Erythroblast (primary cell): ENCODE results near the gene COL6A1.
"Not testable (repeated sequence)": the region's sequence is repeated elsewhere in the genome, so short reads cannot be mapped to it uniquely, and the experiment has no call there.

Experiments
- DNase-seq, 2 experiments: peaks; one replicate each; lab custom pipeline; 2025; lab: John Stamatoyannopoulos, UW
- GATA1 ChIP-seq: IDR thresholded peaks from 2 replicates; pipeline ENCODE4 v1.6.1; 2011; ENCODE audit warnings: low read depth, mild to moderate bottlenecking, control low read depth, low read length, moderate library complexity
- POLR2A ChIP-seq: IDR thresholded peaks from 2 replicates; pipeline ENCODE4 v1.6.1; 2011; ENCODE audit warnings: mild to moderate bottlenecking, low read length

COL6A1 gene

DNA sequence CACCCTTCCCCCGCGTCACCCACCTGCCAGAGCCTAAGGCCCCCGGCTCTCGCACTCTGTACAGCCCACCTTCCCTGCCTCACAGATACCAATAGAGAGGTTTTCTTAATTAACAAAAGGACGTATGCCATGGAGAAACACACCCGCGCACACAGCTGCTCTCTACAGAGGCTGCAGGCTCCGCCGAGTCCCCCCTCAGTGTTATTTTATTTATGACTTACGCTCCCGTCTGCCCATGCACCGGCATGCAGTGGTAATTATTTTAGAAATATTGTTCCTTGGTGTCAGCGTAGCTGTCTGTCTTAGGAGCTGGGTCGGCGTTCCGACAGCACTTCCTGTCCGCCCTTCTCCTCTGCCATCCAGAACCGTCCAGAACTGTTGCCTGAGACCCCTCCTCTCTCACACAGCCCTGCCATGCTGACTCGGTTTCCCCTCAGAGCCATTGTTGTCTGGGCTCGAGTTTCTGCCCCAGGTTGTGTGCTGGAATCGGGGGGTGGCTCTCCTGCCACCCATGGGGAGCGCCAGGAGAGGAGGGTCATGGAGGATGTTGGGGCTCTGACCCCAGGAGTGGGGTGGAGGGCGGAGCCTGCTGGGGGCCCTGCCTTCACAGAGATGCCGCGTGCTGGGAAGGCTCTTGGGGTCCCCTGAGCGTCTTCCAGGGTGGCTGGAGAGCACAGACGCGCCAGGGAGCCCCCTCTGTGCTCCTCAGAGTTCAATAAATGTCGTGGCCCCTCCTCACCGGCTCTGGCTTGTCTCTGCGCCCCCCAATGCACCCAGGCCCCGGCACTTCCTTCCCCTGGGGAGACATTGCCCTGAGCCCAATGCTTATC lies 39.6 kb upstream of the COL6A1 start:
- no peak for DNase-seq
- TF ChIP-seq POLR2A (no peak), GATA1 (no peak)

DNA sequence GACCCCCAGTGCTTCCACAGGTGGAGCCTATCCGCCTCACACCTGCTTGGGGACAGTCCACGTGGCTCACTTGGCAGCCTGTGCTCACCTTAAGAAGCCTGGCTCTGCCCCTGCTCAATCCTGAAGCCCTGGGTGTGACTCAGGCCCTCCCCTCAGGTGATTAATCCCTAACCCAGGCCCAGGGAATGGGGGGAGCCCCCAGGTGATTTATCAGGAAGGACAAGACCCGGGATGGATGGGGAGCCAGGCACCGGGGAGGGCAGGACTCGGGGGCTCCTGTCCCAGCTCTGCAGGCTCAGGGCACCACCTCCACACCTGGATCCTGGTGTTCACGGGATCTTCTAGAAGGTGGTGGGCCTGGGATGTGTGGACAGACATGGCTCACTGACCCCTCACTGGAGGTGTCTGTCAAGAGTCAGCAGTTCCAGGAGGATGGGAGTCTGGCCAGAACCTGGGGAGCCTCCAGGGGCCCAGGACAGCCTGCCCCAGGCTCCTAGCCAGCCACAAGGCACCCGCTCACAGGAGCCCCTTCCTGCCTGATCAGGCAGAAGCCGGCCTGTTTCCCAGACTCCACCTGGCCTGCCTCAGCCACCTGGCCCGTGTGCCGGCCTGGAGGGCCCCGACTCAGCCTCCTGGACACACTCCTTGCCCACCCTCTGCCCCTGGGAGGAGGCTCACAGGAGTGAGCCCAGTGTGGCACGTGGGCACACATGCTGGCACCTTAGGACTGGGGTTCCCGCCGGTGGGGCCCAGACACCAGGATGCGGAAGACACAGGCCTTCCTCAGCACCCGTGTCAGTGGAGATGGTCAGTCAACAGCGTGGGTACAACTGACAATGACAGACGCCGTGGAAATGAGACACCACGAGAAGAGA lies 38.6 kb upstream of the COL6A1 start:
- DNase-seq = no peak

DNA sequence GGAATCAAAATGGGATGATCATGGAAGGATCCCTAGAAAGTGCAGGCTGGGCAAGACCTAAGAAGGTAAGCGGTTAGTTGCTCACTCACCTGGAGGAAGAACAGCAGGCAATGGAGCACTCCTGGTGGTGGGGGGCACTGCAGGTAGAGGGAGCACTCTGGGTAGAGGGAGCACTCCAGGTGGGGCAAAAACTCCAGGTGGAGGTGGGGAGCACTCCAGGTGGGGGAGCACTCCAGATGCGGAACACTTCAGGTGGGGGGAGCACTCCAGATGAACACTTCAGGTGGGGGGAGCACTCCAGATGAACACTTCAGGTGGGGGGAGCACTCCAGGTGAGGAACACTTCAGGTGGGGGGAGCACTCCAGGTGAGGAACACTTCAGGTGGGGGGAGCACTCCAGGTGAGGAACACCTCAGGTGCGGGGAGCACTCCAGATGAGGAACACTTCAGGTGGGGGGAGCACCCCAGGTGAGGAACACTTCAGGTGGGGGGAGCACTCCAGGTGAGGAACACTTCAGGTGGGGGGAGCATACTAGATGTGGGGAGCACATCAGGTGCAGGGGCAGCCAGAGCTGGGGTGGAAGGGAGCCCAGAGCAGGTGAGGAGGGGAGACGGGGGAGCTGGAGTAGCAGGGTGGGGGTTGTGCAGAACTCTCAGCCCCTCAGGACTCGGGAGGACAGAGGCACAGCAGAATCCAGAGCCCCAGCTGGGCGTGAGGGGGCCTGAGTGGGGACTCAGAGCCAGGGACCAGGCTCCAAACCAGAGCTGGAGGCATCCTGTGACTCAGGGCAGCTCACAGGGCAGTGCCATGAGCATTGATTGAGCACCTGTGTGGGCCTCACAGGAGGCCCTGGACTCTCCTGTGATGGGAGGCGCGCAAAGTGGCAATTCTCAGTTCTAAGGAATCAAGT lies 37.7 kb upstream of the COL6A1 start:
- TF ChIP-seq POLR2A = no peak
- no peak for TF ChIP-seq GATA1
- no peak for DNase-seq

More for the DNA sequence above, 38.6 kb upstream of the COL6A1 start:
- TF ChIP-seq POLR2A = no peak
- TF ChIP-seq GATA1 = no peak

DNA sequence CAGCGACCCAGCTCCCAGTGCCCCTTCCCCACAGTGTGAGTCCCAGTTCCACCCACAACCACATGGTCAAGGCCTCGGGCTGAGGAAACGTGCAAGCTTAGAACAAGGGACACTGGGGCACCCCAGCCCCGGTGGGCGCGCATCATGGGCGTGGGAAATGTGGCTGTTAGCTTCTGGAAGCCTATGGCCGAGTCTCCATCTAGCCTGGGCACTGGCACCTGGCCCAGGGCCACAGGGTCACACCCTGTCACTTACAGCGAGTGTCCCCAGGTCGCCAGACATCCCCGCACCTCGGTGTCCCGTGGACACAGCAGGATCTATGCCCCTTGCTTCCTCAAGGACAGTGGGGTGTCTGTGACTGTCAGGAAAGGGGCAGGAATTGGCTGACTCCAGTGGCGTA lies 37.0 kb upstream of the COL6A1 start:
- DNase-seq = no peak
- TF ChIP-seq GATA1 = no peak
- TF ChIP-seq POLR2A = no peak

DNA sequence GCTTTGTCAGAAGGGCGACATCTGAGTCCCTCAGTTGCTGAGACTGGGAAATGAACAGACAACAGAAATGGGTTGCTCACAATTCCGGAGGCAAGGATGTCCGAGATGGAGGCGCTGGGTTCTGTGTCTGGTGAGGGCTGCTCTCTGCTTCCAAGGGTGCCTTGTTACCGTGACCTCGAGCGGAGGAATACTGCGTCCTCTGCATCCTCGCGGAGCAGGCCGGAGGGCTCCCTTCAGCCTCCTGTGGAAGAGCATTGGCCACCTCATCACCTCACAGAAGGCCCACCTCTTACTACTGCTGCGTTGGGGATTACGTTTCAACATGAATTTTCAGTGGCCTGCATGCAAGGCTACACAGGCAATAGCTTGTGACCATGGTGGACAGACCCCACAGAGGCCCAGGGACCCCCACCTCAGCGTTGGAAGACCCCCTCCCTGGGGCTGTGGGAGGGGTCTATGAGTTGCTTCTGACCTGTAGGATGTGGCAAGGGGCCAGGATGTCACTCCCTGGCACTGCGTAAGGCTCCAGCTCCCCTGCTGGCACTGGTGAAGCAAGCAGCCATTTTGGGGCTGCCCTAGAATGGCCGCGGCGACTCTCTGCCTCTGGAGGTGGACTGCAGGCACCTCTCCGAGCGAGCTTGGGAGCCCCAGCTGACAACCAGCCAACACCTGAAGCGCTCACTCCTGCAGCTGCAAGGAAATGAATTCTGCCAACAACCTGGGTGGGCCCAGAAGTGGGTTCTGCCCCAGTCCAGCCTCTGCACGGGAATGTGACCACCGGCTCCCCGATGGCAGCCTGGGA lies 36.3 kb upstream of the COL6A1 start:
- TF ChIP-seq POLR2A (no peak), GATA1 (no peak)
- DNase-seq = no peak

DNA sequence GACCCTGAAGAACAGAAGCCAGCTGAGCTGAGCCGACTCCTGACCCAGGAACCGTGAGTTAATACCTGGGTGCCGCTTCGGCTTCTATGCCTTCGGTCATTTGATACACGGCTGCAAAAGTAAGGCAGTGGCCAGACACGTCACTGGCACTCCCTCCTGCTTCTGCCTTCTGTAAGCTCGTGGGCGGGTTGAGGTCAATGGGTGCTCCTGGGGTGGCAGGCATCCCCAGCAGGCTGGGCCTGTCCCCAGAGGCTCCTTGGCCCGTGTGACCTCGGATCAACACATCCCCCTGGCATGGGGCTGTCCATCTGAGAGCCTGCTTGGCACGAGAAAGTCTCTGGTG lies 35.7 kb upstream of the COL6A1 start:
- no peak for DNase-seq
- TF ChIP-seq POLR2A (no peak), GATA1 (no peak)

DNA sequence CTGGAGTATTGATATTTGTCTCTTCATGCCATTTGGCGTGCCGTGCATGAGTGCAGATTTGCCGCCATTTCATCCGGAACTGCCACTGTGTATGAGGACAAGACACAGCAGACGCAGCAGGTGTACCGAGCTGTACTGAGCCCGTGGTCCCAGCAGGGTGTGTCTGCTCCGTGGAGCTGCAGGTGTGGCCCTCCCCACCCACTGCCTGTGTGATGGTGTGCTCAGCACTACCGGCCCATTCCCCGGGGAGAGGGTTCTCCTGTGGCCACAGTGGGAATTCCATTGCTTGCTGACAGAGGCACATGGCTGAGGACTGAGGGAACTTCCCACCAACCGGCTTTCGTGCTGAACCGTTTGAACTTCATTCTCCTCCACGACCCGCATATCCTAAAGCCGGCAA lies 34.3 kb upstream of the COL6A1 start:
- TF ChIP-seq GATA1 (no peak), POLR2A (no peak)
- no peak for DNase-seq

DNA sequence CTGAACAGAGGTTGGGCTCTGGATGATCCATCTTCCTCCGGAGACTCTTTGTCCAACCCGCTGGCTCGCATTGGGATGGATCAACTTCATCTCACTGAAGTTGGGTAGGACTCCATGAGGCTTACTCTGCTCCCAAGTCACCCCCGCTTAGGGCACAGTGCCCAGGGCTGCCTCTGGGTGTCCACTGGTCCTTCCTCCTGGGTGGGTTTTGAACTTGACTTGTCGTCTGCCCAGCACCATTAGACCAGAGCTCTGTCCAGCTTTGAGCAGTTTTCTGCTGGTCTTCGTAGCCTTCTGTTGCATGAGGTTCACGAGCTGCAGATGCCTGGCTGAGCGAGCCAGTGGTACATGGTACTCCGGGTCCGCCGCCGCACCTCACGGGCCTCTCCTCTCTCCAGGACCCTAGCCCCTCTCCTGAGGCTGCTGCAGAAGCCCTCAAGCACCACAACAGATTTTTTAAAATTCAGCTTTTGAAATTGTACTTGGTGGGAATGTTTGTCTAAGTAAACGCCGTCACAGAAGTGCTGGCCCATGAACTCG lies 33.8 kb upstream of the COL6A1 start:
- no peak for DNase-seq
- TF ChIP-seq POLR2A (no peak), GATA1 (no peak)

DNA sequence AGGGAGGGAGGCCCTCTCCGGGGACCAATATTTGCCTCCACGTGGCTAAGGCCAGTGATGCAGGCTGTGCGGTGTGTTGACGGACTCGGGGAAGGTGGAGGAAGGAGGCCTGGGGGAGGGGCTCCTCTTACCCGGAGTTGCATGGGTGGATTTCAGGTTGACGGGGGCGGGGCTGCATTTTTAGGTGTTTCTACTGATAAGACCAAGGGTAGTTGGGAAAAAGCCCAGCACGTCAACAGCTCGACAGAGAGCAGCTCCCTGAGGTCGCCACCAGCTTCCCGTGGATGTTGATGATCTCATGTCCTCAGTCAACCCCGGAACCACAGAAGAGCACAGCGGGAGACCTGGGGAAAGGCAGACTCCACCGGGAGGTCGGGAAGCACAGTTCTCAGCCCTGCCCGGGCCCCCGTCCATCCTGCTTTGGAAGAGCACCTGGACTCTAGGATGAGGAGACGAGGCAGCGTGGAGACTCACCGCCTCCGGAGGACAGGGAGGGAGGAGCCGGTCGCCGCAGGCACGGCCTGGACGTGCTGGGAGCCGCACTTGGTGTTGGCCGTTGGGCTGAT lies 32.9 kb upstream of the COL6A1 start:
- TF ChIP-seq POLR2A = no peak
- no peak for TF ChIP-seq GATA1
- DNase-seq = no peak

DNA sequence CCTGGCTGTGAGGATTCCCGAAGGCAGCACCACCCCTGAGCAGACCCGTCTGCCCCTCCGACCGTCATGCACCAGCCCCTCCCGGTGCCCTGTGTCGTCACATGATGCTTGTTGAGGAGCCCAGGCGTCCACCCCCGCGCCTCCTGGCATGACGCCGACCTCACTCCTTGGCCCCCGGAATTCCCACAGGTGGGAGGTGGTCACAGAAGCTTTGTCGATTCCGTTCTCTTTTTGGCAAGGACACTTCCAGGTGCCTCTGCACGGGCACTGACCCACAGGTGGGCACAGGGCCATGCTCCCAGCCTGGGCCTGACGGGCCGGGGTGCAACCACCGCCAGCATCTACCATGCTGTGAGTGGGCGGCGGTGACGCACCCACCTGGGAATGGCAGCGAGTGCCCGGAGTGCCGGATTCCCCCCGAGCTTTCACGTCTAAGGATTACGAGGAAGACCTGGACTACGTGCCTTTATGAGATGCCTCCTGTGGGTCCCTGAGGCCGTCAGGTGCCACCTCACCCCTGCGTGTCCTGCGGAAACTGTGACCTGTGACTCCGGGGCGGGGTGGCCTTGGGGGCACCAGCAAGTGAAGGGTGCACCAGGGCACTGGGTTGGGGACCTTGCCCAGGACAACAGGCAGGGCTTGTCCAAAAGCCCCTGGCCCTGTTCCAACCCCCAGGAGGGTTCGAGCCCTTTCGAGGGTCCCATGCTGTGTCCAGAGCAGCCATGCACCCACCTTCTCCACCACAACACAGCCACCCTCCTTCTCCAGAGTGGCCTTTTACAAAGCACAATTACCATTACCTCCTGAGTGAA lies 31.4 kb upstream of the COL6A1 start:
- no peak for DNase-seq
- TF ChIP-seq GATA1 = no peak
- no peak for TF ChIP-seq POLR2A

DNA sequence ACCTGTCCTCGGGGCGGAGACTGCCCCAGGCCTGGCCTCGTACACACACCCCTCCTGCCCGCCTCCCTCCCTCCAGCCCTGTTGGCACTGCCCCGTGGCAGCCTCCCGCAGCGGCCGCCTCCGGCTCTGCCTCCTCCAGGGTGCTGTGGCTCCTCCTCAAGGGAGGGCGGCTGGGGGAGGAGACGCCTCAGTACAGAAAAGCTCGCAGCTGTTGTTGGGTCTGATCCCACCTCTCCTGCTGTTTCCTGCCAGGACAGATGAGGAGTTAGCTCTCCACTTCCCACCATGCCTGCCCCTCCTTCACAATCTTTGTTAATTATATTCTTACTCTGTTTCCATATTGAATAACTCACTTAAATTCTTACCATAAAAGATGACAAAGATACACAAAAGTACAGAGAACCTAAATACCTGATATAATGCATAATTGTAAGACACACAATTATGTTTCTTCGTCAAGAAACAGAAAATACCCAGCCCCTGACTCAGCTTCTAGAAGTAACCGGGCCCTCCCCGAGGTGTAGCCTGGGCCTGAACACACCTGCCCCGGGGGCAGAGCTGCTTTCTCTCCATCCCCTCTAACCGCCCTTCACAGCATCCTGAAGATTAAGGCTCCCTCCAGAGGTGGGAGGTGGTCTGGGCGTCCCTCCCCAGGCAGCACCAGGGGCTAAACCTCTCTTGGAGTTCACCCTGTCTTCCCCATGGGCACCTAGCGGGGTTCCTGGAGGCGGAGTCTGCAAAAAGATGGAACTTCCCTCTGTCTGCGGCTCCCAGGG lies 30.6 kb upstream of the COL6A1 start:
- TF ChIP-seq GATA1 (no peak), POLR2A (no peak)
- DNase-seq = no peak

DNA sequence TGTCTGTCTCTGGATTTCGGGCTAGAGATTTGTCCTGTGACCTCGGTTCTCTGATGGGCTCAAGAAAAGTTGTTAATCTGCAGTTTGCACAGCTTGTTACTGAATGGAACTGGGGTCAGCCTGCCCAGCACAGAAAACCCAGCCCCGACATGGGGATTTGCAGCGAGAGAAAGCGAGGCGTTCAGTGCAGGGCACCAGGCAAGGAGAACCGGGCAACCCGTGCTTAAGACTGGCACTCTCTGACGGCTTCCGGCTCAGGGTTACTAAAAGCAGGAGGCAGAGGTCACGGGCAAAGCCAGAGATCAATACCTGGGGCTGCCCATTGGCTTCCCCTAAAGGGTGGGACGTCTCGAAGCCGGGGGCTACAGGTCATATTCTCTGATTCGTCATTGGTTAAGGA lies 29.9 kb upstream of the COL6A1 start:
- DNase-seq = no peak
- no peak for TF ChIP-seq GATA1
- no peak for TF ChIP-seq POLR2A

DNA sequence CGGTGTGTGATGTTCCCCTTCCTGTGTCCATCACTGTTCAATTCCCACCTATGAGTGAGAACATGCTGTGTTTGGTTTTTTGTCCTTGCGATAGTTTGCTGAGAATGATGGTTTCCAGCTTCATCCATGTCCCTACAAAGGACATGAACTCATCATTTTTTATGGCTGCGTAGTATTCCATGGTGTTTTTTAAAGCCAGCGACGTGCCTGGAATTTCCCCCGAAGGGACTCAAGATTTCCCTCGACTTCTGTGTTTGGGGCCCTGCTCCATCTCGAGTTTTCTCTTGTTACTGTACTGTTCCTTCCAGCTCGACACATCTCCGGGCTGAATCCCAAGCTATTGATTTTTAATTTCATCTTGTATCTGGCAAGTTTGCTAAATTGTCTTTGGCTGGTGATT lies 29.0 kb upstream of the COL6A1 start:
- DNase-seq = not testable (repeated sequence)
